GM12892 (cell line): Measurements from ENCODE around the gene SH3BGR.

Experiments
- DNase-seq: peaks from one replicate; pipeline ENCODE4 v3.0.0; 2011; ENCODE audit not compliant: insufficient read length
- FAIRE-seq: peaks from 2 replicates; lab custom pipeline; 2011; peaks lifted over from hg19 to GRCh38; lab: Jason Lieb, UNC
- POLR2A ChIP-seq: IDR thresholded peaks from 2 replicates; pipeline ENCODE4 v1.6.1; 2011; ENCODE audit warnings: low read depth, low read length, control low read depth
- POLR2AphosphoS5 ChIP-seq: IDR thresholded peaks from 2 replicates; pipeline ENCODE4 v1.6.1; 2011; ENCODE audit warnings: low read depth, low read length, control low read depth
- TAF1 ChIP-seq: IDR thresholded peaks from 2 replicates; pipeline ENCODE4 v1.6.1; 2011; ENCODE audit warnings: low read depth, mild to moderate bottlenecking, control low read depth, low read length, borderline replicate concordance

The SH3BGR gene

GRCh38 chr21:39467746-39468145 is 16.0 kb downstream of the SH3BGR start:
- no peak for TF ChIP-seq POLR2AphosphoS5
- no peak for TF ChIP-seq TAF1
- TF ChIP-seq POLR2A: no peak
- FAIRE-seq: no peak

GRCh38 chr21:39468559-39468958 is 16.8 kb downstream of the SH3BGR start:
- FAIRE-seq: no peak
- no peak for DNase-seq
- TF ChIP-seq POLR2A (no peak), TAF1 (no peak), POLR2AphosphoS5 (no peak)

More at GRCh38 chr21:39467746-39468145, 16.0 kb downstream of the SH3BGR start:
- DNase-seq: no peak

DNA sequence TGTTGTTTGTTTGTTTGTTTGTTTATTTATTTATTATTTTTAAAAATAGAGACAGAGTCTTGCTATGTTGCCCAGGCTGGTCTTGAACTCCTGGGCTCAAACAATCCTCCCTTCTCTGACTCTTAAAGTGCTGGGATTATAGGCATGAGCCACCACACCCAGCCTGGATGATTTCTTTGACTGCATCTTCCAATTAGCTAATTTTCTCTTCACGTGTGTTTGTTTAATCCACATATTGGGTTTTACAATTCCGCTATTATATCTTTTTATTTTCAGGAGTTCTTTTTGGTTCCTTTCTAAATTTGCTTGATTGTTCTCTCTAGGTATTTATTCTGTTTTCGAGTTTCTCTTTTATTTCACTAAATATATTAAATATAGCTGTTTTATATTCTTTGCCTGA is 19.8 kb downstream of the SH3BGR start:
- DNase-seq: no peak
- no peak for TF ChIP-seq TAF1
- TF ChIP-seq POLR2AphosphoS5: no peak
- no peak for FAIRE-seq

- DNase-seq: no peak
- TF ChIP-seq TAF1: no peak
- TF ChIP-seq POLR2AphosphoS5: no peak
- no peak for TF ChIP-seq POLR2A
- FAIRE-seq: no peak
Observed at GRCh38 chr21:39472786-39473185, 21.0 kb downstream of the SH3BGR start.

- TF ChIP-seq TAF1 (no peak), POLR2A (no peak), POLR2AphosphoS5 (no peak)
- DNase-seq: no peak
- no peak for FAIRE-seq
Observed at GRCh38 chr21:39474611-39475010, 22.8 kb downstream of the SH3BGR start.

- TF ChIP-seq POLR2AphosphoS5 (no peak), TAF1 (no peak), POLR2A (no peak)
- DNase-seq (no peak), FAIRE-seq (no peak)
Observed at GRCh38 chr21:39479164-39479813, 27.5 kb downstream of the SH3BGR start.

- DNase-seq: no peak
- FAIRE-seq: no peak
- TF ChIP-seq POLR2A: no peak
- TF ChIP-seq TAF1: no peak
- no peak for TF ChIP-seq POLR2AphosphoS5
Observed at GRCh38 chr21:39479814-39480182, 28.0 kb downstream of the SH3BGR start.

DNA sequence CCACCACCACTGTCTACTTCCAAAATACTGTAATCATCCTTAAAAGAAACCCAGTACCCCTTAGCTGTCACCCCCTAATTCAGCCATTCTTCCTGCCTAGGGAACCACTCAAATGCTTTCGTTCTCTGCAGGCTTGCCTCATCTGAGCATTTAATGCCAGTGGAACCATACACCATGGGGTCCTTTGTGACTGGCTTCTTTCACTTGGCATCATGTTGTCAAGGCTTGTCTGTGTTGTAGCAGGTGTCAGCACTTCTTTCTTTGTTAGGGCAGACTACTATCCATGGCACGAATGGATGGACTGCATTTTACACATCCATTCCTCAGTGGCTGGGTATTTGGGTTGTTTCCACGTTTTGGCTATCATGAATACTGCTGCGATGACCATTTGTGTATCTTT is 28.5 kb downstream of the SH3BGR start:
- no peak for FAIRE-seq
- no peak for DNase-seq
- TF ChIP-seq TAF1: no peak
- no peak for TF ChIP-seq POLR2AphosphoS5
- no peak for TF ChIP-seq POLR2A

DNA sequence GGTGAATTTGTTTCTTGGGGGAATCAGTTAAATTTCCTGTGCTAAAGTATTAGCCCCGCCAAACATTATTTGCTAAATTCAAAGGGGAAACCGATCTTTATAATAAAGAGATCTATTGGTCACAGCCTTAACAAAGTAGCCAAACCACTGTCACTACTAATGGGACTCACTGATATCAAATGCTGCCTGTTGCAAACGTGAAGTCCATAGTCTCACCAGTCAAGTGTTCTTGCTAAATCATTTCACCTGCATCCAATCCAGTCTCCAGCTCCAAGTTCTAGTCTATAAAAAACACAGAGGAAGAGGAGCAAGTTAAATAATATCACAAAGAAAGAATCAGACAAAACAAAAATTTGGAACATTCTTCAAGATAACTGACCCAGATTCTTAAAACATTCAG is 30.1 kb downstream of the SH3BGR start:
- no peak for DNase-seq
- FAIRE-seq: no peak
- TF ChIP-seq POLR2A (no peak), TAF1 (no peak), POLR2AphosphoS5 (no peak)

DNA sequence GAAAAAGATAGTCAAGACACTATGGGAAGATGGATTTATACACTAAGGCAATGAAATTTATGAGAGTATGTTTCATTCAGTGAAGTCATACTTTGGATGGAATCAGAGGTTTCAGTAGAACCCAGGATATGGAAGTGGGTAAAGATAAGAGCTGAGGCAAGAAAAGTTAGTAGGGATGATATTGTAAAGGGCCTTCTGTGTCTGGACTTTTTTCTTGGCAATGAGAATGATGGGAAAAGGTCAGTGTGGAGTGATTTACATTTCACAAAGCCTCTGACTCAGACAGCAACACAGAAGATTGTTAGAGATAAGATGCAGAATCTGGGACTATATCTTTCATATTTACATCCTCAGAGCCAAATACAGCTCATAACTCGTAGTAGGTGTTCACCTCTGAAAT is 32.1 kb downstream of the SH3BGR start:
- FAIRE-seq: no peak
- no peak for DNase-seq
- no peak for TF ChIP-seq POLR2AphosphoS5
- no peak for TF ChIP-seq POLR2A
- no peak for TF ChIP-seq TAF1

- TF ChIP-seq POLR2AphosphoS5 (no peak), TAF1 (no peak), POLR2A (no peak)
- DNase-seq: no peak
- no peak for FAIRE-seq
Observed at GRCh38 chr21:39484711-39485276, 33.0 kb downstream of the SH3BGR start.

DNA sequence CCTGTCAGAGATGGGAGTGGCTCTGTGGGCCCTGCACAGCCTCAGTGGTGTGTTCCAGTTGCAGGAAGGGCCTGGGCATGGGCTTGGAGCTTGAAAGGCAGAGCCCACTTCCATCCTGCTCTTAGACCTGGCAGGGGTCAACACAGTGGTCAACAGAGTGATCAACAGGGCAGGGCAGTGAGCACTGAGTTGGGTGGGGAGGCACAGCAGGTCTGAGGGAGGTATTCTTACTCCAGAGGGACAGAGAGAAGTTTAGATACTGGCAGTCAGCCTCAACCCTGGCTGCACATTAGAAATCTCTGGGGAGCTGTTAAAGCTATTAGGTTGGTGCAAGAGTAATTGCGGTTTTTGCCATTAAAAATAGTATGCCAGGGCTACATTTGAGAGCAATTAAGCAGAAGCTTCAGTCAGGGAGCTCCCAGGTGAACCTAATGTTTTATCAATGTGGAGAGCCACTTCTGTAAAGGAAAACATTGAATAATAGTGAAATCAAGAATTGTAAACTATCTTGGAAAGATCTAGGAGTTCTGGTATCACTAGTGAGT is 37.7 kb downstream of the SH3BGR start:
- DNase-seq (no peak), FAIRE-seq (no peak)
- TF ChIP-seq POLR2AphosphoS5 (no peak), POLR2A (no peak), TAF1 (no peak)
